Measurements from ENCODE around the gene PPP1R14C. TPM values are rescaled to one million over a fixed set of nuclear protein-coding genes. Genes with fewer than 3 reads are reported as not detected.

The PPP1R14C gene
- total RNA-seq, 1 donor = 3.6 TPM

DNA sequence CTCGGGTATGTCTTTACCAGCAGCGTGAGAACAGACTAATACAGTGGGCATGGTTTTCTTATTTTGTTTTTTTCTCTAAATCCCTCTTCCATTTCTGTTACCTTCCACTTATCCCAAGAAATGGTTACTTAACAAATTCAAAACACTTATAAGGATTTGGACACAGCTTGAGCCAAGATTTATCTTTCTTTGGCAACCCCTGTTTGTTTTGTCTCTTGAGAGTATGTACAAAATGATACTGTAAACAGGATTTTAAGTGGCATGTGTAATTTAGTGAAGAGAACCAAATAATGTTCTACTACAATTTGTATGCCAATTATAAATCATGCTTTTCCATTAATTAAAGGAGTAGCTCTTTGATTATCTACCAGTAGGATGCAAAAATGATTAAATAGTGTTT, 51.4 kb downstream of the PPP1R14C start:
- no peak overlapping the region for H3K27ac ChIP-seq (ENCODE audit: low read depth, low read length)
- TF ChIP-seq, protein P1, sequence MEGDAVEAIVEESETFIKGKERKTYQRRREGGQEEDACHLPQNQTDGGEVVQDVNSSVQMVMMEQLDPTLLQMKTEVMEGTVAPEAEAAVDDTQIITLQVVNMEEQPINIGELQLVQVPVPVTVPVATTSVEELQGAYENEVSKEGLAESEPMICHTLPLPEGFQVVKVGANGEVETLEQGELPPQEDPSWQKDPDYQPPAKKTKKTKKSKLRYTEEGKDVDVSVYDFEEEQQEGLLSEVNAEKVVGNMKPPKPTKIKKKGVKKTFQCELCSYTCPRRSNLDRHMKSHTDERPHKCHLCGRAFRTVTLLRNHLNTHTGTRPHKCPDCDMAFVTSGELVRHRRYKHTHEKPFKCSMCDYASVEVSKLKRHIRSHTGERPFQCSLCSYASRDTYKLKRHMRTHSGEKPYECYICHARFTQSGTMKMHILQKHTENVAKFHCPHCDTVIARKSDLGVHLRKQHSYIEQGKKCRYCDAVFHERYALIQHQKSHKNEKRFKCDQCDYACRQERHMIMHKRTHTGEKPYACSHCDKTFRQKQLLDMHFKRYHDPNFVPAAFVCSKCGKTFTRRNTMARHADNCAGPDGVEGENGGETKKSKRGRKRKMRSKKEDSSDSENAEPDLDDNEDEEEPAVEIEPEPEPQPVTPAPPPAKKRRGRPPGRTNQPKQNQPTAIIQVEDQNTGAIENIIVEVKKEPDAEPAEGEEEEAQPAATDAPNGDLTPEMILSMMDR (IDR thresholded peaks at IDR 0.05; ENCODE audit: extremely low read depth, low read depth, low read length) = no peak
- H2AFZ ChIP-seq (ENCODE audit: low read length) = no peak overlapping the region
- no peaks in the 10 kb centered on the region for H3K79me2 ChIP-seq (ENCODE audit: insufficient read depth, low read length)
- DNase-seq (ENCODE audit: insufficient read length, low spot score, missing footprints) = no peak
- H3K36me3 ChIP-seq (ENCODE audit: insufficient read depth, low read length) = no peaks in the 10 kb centered on the region
- H3K27me3 ChIP-seq (ENCODE audit: insufficient read depth, low read length) = no peaks in the 10 kb centered on the region
- no peaks in the 10 kb centered on the region for H4K20me1 ChIP-seq (ENCODE audit: insufficient read depth, low read length)
- no peak overlapping the region for H3K4me2 ChIP-seq (ENCODE audit: insufficient read depth, low read length)
- H3K4me1 ChIP-seq (ENCODE audit: insufficient read depth, low read length) = peaks cover 5% of the 10 kb centered on the region
- H3K4me3 ChIP-seq (ENCODE audit: insufficient read depth, low read length) = no peak overlapping the region
- H3K9me3 ChIP-seq (ENCODE audit: low read depth, low read length) = no peaks in the 10 kb centered on the region

- Histone ChIP-seq H3K4me1 (ENCODE audit: insufficient read depth, low read length) (peaks cover 5% of the 10 kb centered on the region), H3K9me3 (ENCODE audit: low read depth, low read length) (no peaks in the 10 kb centered on the region), H3K4me2 (ENCODE audit: insufficient read depth, low read length) (no peak overlapping the region), H3K27me3 (ENCODE audit: insufficient read depth, low read length) (no peaks in the 10 kb centered on the region), H3K36me3 (ENCODE audit: insufficient read depth, low read length) (no peaks in the 10 kb centered on the region), H3K4me3 (ENCODE audit: insufficient read depth, low read length) (no peak overlapping the region), H2AFZ (ENCODE audit: low read length) (no peak overlapping the region), H3K27ac (ENCODE audit: low read depth, low read length) (no peak overlapping the region), H4K20me1 (ENCODE audit: insufficient read depth, low read length) (no peaks in the 10 kb centered on the region), H3K79me2 (ENCODE audit: insufficient read depth, low read length) (no peaks in the 10 kb centered on the region)
- TF ChIP-seq, protein P1 (IDR thresholded peaks at IDR 0.05; ENCODE audit: extremely low read depth, low read depth, low read length) = no peak
- DNase-seq (ENCODE audit: insufficient read length, low spot score, missing footprints) = no peak
Observed at GRCh38 chr6:150195996-150196417, 53.2 kb downstream of the PPP1R14C start.

DNA sequence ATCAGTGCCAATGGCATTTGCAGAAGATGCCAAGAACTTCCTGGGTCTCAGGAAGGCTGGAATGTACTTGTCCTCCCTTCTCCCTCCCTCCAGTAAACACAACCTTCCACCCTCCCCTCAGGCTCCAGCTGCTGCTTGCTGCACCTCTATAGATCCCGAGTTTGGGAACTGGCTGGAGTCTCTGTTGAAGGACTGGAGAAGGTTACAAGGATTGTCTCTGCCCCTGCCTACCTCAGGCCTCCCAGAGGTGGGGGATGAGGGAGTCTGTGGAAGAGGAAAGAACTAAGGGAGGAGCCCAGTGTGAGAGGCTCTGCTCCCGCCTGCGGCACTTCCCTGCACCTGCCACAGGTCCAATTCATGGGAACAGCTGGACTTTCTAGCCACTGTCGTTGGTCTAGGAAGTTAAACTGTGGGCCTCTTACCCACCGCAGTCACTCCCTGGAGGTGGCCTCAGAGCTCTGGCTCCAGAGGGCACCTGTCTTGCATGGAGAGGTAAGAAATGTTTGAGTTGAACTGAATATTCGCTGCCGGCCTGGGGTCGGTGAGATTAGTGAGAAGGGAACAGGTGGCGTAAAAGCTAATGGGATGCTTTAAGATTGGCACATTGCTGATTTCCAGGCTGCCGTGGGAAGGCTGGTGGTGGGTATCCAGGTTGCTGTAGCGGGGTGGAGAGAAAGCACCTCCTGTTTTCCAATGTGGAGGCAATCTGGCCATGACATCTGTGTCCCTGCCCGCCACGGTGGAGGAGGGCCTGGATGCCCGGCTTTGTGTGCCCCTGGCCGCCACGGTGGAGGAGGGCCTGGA, 54.3 kb downstream of the PPP1R14C start:
- Histone ChIP-seq H3K36me3 (ENCODE audit: insufficient read depth, low read length) (no peaks in the 10 kb centered on the region), H2AFZ (ENCODE audit: low read length) (no peak overlapping the region), H3K4me3 (ENCODE audit: insufficient read depth, low read length) (no peak overlapping the region), H4K20me1 (ENCODE audit: insufficient read depth, low read length) (no peaks in the 10 kb centered on the region), H3K9me3 (ENCODE audit: low read depth, low read length) (no peaks in the 10 kb centered on the region), H3K79me2 (ENCODE audit: insufficient read depth, low read length) (no peaks in the 10 kb centered on the region), H3K27ac (ENCODE audit: low read depth, low read length) (no peak overlapping the region), H3K4me1 (ENCODE audit: insufficient read depth, low read length) (no peaks in the 10 kb centered on the region), H3K4me2 (ENCODE audit: insufficient read depth, low read length) (no peak overlapping the region), H3K27me3 (ENCODE audit: insufficient read depth, low read length) (no peaks in the 10 kb centered on the region)
- TF ChIP-seq, protein P1 (IDR thresholded peaks at IDR 0.05; ENCODE audit: extremely low read depth, low read depth, low read length) = no peak
- peak; percentile 59 for DNase-seq (ENCODE audit: insufficient read length, low spot score, missing footprints)

GRCh38 chr6:150198532-150198931, 55.7 kb downstream of the PPP1R14C start:
- no peak for DNase-seq (ENCODE audit: insufficient read length, low spot score, missing footprints)
- Histone ChIP-seq H2AFZ (ENCODE audit: low read length) (no peak overlapping the region), H3K36me3 (ENCODE audit: insufficient read depth, low read length) (no peaks in the 10 kb centered on the region), H3K27me3 (ENCODE audit: insufficient read depth, low read length) (no peaks in the 10 kb centered on the region), H3K9me3 (ENCODE audit: low read depth, low read length) (no peaks in the 10 kb centered on the region), H3K79me2 (ENCODE audit: insufficient read depth, low read length) (no peaks in the 10 kb centered on the region), H3K4me3 (ENCODE audit: insufficient read depth, low read length) (no peak overlapping the region), H4K20me1 (ENCODE audit: insufficient read depth, low read length) (no peaks in the 10 kb centered on the region), H3K27ac (ENCODE audit: low read depth, low read length) (no peak overlapping the region), H3K4me1 (ENCODE audit: insufficient read depth, low read length) (no peaks in the 10 kb centered on the region), H3K4me2 (ENCODE audit: insufficient read depth, low read length) (no peak overlapping the region)
- TF ChIP-seq, protein P1 (IDR thresholded peaks at IDR 0.05; ENCODE audit: extremely low read depth, low read depth, low read length) = no peak
